ENCODE data around the gene HEMGN.

The HEMGN gene, protein sequence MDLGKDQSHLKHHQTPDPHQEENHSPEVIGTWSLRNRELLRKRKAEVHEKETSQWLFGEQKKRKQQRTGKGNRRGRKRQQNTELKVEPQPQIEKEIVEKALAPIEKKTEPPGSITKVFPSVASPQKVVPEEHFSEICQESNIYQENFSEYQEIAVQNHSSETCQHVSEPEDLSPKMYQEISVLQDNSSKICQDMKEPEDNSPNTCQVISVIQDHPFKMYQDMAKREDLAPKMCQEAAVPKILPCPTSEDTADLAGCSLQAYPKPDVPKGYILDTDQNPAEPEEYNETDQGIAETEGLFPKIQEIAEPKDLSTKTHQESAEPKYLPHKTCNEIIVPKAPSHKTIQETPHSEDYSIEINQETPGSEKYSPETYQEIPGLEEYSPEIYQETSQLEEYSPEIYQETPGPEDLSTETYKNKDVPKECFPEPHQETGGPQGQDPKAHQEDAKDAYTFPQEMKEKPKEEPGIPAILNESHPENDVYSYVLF

DNA sequence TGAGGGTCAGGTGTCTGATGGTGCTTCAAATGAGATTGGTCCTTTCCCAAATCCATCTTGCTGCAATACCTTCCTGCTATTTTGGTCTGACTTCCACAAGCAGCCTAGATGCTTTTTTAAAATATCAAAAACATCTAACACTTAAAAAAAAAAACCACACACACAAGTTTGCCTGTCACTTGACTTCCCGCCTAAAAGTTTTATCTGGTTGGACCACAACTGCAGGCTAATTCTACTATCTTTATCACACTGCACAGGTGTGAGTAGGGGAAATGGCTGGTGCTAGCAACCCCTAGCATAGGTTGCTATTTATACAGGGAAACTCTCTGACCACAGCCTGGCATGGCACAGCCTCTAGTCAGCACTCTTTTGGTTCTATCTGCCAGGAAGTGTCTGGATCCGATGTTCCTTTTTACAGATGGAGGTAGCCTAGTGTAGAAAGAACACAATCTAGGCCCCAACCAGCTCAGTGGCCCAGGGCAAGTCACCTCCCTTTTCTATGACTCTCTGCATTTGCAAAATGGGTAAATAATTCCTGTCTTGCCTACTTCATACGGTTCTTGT, at the start of gene HEMGN:
Gene HEMGN (minus strand): TSS at position 92 of the 564 bp plus-strand sequence. CDS start 36 bp downstream, at position 56.
- TF ChIP-seq, protein P1, sequence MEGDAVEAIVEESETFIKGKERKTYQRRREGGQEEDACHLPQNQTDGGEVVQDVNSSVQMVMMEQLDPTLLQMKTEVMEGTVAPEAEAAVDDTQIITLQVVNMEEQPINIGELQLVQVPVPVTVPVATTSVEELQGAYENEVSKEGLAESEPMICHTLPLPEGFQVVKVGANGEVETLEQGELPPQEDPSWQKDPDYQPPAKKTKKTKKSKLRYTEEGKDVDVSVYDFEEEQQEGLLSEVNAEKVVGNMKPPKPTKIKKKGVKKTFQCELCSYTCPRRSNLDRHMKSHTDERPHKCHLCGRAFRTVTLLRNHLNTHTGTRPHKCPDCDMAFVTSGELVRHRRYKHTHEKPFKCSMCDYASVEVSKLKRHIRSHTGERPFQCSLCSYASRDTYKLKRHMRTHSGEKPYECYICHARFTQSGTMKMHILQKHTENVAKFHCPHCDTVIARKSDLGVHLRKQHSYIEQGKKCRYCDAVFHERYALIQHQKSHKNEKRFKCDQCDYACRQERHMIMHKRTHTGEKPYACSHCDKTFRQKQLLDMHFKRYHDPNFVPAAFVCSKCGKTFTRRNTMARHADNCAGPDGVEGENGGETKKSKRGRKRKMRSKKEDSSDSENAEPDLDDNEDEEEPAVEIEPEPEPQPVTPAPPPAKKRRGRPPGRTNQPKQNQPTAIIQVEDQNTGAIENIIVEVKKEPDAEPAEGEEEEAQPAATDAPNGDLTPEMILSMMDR (IDR thresholded peaks at IDR 0.05; ENCODE audit: low read depth, low read length): no peak
- H3K4me3 ChIP-seq (ENCODE audit: low read depth, low read length): no peak within 1 kb of the TSS

DNA sequence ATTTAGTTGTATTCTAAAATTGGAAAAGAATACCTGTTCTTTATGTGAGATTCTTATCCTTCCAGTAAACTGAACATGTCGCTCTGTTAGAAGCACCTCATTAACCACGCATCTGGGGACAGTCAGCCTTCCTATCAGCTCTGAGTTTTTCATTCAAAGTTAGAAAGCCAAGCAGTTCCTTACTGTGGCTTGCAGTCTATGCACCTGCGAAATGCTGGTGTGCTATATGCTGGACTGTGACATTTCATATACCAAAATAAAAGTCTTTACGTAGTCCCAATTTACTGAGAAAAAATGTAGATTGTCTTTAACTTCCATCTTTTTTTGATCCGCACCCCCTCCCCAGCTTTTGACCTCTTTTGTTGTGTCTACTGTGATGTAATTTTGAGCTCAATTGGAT, 49.5 kb upstream of the HEMGN start:
- H3K4me3 ChIP-seq (ENCODE audit: low read depth, low read length): no peak overlapping the region
- TF ChIP-seq, protein P1 (IDR thresholded peaks at IDR 0.05; ENCODE audit: low read depth, low read length): no peak

DNA sequence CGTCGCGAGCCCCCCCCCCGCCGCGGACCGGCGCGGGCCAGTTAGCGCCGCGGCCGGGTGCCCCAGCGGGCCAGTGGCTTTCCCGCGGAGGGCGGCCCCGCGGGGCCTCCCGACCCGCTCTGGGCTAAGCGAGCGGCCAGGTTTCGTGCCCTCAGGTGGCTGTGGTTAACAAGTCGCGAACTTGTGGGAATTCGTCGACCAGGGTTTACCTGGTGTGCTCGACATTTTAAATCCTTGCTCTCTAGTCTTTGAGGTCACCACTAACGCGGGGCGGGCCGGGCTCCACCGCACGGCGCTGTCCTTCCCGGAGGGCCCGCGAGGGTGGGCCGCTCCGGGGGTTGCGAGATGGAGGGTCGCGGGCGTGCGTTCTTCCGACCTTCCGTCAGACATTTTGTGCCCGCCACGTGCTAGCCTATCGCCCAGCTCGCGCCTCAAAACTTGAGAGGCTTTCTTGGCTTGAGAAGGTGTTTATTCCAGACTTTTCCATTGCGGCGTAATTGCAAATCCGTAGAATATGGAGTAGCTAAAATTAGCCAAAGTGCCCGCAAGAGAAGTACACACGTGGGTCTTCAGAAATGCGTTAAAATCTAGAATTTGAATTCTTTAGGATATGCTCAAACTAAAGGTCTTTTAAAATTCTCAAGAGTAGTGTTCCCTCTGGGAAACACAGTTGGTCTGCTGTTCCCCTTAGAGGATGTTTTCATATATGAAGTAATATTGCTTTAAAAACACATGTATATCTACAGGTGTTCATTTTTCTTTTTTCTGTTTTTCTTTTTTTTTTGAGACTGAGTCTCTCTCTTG, 47.3 kb upstream of the HEMGN start:
- peak overlapping the region; percentile 87 for H3K4me3 ChIP-seq (ENCODE audit: low read depth, low read length)
- TF ChIP-seq, protein P1 (IDR thresholded peaks at IDR 0.05; ENCODE audit: low read depth, low read length): no peak

DNA sequence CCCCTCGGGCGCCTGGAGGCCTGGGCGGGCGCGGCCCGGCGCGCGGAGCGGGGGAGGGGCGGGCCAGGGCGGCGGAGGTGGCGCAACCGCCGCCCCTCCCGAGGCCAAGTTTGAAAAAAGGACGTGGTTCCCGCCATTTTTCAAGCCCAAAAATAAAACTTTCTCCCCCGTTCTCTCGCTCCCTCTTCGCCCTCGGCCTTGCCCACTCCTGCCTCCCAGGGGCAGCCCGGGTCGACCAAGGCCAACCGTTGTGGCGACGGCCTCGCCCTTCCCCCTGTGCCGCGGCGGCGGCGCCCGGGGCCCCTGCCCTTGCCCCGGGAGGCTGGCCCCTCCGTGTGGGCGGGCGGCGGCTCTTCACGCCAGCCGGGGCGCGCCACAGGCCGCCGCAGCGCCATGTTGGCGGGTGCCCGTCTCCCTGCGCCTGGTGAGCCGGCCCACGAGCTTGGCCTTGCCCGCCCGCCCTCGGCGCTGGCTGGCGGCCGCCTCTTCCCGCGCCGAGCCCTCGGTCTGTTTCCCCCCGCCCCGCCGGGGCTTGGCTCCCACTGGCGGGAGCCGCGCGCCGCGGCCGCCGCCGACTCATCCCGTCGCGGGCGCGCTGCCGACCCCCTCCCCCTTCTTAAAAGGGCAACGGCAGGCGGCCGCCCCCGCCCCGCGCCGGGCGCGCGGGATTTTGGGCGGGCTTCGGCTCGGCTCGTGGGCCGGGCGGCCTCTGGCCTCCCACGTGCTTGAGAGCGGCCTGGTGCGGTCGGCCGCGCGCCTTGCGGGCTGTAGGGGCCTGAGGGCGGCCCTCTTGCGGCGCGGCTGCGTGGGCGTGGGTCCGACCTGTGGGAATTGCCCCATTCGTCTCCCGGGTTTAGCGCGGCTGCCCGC, 46.5 kb upstream of the HEMGN start:
- TF ChIP-seq, protein P1 (IDR thresholded peaks at IDR 0.05; ENCODE audit: low read depth, low read length): no peak
- H3K4me3 ChIP-seq (ENCODE audit: low read depth, low read length): peak overlapping the region; percentile 87

DNA sequence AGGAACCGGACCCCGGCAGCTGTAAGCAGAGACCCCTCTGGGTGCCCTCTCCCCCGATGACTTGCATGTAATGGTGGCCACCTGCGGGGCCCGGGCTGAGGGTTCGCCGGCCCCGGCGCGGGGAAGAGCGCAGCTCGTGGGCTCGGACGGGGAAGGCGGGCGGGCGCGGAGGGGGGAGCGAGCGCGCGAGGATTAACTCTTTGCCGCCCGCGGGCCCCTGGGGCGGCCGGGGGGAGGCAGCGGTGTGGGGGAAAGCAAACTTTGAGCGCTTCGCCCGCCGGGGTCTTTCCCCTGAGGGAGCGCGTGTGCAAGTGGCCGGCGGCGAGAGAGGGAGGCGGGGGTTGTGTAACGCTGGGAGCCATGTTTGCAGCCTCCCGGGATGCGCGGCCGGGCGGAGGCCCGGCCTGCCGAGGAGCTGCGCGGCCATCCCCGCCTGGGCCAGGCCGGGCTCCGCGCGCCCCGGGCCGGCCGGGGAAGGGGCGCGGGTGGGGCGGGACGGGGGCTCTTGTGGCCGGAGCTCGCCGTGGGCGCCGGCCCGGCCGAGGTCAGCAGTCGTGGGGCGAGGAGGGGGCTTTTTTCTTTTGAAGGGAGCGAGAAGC, 45.7 kb upstream of the HEMGN start:
- TF ChIP-seq, protein P1 (IDR thresholded peaks at IDR 0.05; ENCODE audit: low read depth, low read length): no peak
- H3K4me3 ChIP-seq (ENCODE audit: low read depth, low read length): peak overlapping the region; percentile 87

Measured in WI38 (cell line).